Lower leg skin (tissue), 3 donors: ENCODE data around the gene KCNJ4.

ENCODE experiments used
- POLR2A ChIP-seq, 2 donors: fragments of 450-650 bp; IDR thresholded peaks; one replicate each; pipeline ENCODE4 v1.6.1; 2016 to 2017; ENCODE audit warnings: antibody characterized with exemption in 2 of 2, mild to moderate bottlenecking in 1 of 2, moderate library complexity in 1 of 2
- TF ChIP-seq, protein P1 (sequence below), 3 donors: fragments of 450-650 bp; IDR thresholded peaks; one replicate each; pipeline ENCODE4 v1.5.1; 2016; ENCODE audit warnings: antibody characterized with exemption in 3 of 3, mild to moderate bottlenecking in 3 of 3, moderate library complexity in 2 of 3

DNA sequence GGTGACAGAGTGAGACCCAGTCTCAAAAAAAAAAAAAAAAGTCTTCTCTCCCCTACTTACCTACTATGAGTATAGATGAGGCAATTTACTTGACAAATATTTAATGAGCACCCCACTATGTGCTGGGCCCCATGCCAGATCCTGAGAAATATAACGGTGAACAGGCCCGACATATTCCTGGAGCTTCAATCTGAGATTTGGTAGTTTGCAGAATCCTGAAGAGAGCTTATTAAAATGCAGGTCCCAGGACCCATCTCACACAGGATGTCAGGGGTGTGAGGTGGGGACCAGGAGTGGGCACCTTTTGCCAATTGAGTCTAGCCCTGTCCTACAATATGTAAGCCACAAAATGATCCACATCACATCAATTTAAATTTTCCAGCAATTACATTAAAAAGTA is 44.0 kb downstream of the KCNJ4 start:
- TF ChIP-seq, protein P1, sequence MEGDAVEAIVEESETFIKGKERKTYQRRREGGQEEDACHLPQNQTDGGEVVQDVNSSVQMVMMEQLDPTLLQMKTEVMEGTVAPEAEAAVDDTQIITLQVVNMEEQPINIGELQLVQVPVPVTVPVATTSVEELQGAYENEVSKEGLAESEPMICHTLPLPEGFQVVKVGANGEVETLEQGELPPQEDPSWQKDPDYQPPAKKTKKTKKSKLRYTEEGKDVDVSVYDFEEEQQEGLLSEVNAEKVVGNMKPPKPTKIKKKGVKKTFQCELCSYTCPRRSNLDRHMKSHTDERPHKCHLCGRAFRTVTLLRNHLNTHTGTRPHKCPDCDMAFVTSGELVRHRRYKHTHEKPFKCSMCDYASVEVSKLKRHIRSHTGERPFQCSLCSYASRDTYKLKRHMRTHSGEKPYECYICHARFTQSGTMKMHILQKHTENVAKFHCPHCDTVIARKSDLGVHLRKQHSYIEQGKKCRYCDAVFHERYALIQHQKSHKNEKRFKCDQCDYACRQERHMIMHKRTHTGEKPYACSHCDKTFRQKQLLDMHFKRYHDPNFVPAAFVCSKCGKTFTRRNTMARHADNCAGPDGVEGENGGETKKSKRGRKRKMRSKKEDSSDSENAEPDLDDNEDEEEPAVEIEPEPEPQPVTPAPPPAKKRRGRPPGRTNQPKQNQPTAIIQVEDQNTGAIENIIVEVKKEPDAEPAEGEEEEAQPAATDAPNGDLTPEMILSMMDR (IDR thresholded peaks at IDR 0.05): no peak
- no peak for TF ChIP-seq POLR2A (IDR thresholded peaks at IDR 0.05)
